VCaP (cell line): ENCODE measurements around the gene SC5D.

Experiments used
- H3K27ac ChIP-seq: fragments of 450-650 bp; 2 replicates; pipeline ENCODE4 v1.5.1; 2017
- TF ChIP-seq, protein P1 (sequence below): fragments of 450-650 bp; conservative IDR thresholded peaks from 2 replicates; pipeline ENCODE4 v1.5.1; 2017; ENCODE audit warnings: mild to moderate bottlenecking, moderate library complexity

Gene SC5D, protein sequence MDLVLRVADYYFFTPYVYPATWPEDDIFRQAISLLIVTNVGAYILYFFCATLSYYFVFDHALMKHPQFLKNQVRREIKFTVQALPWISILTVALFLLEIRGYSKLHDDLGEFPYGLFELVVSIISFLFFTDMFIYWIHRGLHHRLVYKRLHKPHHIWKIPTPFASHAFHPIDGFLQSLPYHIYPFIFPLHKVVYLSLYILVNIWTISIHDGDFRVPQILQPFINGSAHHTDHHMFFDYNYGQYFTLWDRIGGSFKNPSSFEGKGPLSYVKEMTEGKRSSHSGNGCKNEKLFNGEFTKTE

DNA sequence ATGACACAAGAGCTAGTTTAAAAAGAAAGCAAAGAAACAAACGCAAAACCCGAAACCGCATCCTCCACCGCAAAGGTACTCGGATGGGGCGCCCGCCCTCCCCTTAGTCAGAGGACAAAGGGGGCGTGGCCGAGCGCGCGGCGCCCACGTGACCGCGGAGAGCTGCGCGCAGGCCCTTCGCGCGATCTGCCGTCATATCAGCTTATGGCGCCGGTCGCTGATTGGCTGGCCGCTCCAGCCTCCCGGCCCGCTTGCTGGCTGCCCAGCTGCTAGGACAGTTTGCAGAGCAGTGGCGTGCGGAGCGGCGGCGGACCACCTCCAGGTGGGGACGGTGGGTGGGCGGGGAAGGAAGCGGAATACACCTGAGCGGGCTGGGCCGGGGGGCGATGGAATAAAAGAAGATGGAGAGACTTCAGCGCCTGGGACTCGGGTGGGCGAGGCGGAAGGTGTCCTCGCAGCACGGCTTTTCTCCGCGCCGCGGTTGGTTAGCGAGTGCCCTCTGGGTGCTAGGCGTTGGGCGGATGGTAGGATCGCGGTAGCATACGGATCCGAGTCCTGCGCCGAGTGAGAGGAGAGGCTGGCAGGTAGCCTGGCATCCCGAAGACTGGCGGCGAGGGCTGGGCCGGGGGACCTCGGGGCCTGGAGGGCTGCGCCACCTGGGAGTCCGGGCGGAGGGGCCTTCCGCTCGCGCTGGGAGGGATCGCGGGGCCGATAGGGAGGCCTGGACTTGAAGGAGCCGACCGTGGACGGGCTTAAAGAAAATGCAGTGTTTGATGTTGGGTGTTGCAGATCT lies at the start of gene SC5D:
Gene SC5D, plus strand, starts transcription at position 277 of the 793 bp plus-strand sequence. CDS start 10,605 bp downstream, outside the sequence.
- H3K27ac ChIP-seq: peak within 1 kb of the TSS; percentile 90
- TF ChIP-seq, protein P1, sequence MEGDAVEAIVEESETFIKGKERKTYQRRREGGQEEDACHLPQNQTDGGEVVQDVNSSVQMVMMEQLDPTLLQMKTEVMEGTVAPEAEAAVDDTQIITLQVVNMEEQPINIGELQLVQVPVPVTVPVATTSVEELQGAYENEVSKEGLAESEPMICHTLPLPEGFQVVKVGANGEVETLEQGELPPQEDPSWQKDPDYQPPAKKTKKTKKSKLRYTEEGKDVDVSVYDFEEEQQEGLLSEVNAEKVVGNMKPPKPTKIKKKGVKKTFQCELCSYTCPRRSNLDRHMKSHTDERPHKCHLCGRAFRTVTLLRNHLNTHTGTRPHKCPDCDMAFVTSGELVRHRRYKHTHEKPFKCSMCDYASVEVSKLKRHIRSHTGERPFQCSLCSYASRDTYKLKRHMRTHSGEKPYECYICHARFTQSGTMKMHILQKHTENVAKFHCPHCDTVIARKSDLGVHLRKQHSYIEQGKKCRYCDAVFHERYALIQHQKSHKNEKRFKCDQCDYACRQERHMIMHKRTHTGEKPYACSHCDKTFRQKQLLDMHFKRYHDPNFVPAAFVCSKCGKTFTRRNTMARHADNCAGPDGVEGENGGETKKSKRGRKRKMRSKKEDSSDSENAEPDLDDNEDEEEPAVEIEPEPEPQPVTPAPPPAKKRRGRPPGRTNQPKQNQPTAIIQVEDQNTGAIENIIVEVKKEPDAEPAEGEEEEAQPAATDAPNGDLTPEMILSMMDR: no peak

DNA sequence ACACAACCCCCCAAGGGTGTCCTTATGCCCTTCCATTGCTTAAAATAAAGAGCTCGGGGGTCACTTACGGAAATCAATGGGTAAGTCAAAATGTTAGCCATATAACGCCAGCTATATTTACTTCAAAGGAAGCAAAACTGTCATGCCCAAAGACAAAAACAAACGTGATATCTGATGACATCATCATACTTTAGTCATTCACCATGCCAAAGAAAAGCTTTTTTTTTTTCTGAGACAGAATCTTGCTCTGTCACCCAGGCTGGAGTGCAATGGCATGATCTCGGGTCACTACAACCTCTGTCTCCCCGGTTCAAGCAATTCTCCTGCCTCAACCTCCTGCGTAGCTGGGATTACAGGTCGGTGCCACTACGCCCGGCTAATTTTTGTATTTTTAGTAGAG lies 47.7 kb upstream of the SC5D start:
- H3K27ac ChIP-seq: no peak overlapping the region
- TF ChIP-seq, protein P1: no peak

DNA sequence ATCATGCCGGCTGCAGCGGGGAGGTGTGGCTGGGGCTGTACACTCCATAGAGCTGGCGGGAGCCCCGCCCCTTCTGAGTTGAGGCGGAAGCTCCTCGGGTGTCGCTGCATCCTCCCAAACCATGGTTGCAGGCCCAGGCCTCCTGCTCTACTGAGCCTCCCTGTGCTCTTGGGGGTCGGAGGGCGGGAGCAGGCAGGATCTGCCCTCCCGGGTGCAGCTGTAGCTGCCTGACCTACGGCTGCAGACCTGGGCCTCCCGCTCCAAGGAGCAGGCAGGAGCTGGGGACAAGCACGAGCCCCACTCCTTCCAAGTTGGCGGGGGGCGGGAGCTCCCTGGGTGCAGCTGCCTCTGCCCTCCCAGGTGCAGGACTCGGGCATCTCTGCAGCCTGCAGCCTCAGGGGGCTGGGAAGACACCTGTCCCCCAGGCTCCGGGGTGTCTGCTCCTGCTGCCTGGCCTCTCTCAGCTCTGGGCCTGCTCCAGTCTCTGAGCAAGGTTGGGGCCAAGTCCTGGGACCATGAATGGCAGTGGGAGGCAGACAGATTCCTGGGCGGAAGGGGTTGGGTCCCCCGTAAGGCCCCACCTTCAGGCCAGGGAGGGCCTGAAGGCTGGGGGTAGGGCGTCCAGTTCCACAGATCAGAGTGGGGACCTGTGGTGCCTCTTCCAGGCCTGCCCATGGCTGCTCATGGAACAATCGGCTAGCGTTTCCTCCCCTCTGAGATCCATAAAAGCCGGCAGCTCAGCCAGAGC lies 46.4 kb upstream of the SC5D start:
- TF ChIP-seq, protein P1: no peak
- H3K27ac ChIP-seq: no peak overlapping the region

DNA sequence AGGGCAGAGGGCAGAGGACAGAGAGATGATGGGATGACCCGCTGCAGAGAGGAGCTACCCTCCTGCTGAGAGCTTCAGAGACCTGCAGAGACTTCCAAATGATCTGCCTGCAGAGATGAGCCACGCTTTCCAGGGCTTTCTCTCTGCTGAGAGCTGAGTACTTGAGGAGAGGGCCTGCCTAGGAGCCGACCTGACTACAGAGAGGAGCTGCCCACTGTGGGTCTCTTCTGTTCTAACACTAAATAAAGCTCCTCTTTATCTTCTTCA lies 45.9 kb upstream of the SC5D start:
- H3K27ac ChIP-seq: no peak overlapping the region
- TF ChIP-seq, protein P1: no peak

DNA sequence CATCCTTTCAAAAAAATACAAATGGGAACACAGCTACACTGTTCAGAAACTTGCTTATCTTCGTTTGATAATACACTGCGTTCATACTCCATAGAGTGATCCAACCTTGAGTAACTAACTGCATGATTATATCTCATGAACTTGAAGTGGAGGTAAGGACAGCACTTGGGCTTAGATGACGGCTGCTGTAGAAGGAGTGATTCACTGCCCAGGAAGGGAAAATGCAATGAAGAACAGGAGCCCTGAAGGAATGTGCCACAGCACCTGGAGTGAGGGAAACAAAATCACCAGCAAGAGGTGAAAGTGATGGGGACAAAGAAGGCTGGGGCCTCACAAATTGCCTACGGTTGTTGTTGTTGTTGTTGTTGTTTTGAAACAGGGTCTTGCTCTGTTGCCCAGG lies 44.1 kb upstream of the SC5D start:
- TF ChIP-seq, protein P1: no peak
- H3K27ac ChIP-seq: peak overlapping the region; percentile 11; the same call in 1 of the 2 replicates

DNA sequence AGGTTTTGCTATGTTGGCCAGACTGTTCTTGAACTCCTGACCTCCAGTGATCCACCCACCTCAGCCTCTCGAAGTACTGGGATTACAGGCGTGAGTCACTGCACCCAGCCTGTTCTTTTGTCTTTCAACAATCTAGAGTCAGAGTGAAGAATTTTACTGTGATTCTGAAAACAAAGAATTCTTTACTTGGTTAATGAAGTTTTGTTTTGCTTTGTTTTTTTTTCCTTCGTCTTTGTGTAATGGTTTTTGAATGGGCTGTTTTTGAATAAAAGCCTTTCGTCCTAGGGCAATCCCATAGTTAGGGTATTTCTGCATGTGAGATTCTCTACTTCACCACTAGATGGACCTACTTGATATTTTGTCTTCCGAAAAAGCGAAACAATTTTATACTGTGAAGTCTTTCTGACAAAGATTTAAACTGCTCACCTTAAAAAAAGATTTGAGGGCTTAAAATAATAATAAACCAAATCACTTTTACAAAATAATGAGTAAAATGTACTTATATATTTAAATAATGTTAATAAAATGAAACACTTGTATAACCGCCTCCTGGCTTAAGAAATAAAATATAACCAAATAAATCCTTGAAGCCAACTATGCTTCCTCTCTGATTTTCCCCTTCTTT lies 43.4 kb upstream of the SC5D start:
- TF ChIP-seq, protein P1: peak; percentile 85
- H3K27ac ChIP-seq: peak overlapping the region; percentile 11; the same call in 1 of the 2 replicates

DNA sequence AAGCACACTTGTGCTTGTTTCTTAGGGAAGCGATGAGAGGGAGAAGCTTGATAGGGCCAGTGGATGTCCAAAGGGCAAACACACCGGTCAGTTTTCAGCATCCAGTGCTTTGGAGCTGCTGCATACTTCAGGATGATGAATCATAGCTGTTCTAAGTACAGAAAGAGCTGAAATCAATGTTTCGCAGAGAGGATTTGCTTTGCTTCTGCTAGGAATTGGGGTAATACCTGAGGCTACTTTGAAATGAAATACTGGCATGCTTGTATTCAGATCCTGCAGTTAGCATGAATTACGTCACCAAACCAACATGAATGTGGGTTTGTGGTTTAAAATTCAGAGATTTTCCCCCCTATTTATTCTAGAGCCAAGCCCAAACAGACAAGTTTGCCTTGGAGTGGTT lies 41.7 kb upstream of the SC5D start:
- TF ChIP-seq, protein P1: no peak
- peak overlapping the region; percentile 50; the same call in 1 of the 2 replicates for H3K27ac ChIP-seq
